GM13977 (cell line): ENCODE results near the gene FBXO21.

ENCODE experiments used
- DNase-seq: peaks from one replicate; pipeline ENCODE4 v3.0.0; 2012; ENCODE audit warnings: low spot score
- in situ Hi-C: fragments of 300-500 bp; cut with MboI; formaldehyde crosslinking; loops from one replicate; pipeline ENCODE4 v1.12.0; 2022; ENCODE audit warnings: low sequenced_read_pairs, low pct_unique_long_range_greater_than_20kb, mixed read lengths, inconsistent platforms; ENCODE audit not compliant: unreplicated experiment
- TF ChIP-seq, protein P1 (sequence below): IDR thresholded peaks from 2 replicates; pipeline ENCODE4 v1.5.1; 2012; ENCODE audit warnings: mild to moderate bottlenecking, control low read depth; ENCODE audit not compliant: insufficient read depth; ENCODE audit errors: extremely low read depth, missing control alignments

FBXO21 gene

DNA sequence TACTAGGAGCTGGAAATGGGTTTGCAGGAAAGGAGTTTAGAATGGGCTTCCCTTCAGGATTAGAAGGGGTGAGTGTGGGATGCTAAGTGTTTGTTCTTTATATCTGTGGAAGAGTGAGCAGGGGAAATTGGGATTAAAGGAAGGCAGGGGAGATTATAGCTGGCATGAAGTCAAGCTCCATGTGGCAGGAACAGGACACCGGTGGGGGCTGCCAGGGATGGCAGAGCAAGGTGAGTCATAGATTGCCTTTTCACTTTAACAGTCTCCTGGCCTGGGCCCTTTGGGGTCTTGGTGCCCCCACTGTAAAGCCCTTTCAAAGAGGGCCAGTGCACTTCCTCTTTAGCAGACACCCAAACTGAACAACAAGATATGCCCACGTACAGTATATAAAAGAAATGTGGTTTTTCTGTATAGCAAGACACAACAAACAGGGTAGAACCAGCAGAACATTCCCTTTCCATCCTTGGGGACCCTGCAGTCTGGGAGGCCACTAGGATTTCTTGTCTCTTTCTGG lies 23.1 kb upstream of the FBXO21 start:
- in situ Hi-C loops = no loop called here
- no peak for DNase-seq
- TF ChIP-seq, protein P1, sequence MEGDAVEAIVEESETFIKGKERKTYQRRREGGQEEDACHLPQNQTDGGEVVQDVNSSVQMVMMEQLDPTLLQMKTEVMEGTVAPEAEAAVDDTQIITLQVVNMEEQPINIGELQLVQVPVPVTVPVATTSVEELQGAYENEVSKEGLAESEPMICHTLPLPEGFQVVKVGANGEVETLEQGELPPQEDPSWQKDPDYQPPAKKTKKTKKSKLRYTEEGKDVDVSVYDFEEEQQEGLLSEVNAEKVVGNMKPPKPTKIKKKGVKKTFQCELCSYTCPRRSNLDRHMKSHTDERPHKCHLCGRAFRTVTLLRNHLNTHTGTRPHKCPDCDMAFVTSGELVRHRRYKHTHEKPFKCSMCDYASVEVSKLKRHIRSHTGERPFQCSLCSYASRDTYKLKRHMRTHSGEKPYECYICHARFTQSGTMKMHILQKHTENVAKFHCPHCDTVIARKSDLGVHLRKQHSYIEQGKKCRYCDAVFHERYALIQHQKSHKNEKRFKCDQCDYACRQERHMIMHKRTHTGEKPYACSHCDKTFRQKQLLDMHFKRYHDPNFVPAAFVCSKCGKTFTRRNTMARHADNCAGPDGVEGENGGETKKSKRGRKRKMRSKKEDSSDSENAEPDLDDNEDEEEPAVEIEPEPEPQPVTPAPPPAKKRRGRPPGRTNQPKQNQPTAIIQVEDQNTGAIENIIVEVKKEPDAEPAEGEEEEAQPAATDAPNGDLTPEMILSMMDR = no peak

DNA sequence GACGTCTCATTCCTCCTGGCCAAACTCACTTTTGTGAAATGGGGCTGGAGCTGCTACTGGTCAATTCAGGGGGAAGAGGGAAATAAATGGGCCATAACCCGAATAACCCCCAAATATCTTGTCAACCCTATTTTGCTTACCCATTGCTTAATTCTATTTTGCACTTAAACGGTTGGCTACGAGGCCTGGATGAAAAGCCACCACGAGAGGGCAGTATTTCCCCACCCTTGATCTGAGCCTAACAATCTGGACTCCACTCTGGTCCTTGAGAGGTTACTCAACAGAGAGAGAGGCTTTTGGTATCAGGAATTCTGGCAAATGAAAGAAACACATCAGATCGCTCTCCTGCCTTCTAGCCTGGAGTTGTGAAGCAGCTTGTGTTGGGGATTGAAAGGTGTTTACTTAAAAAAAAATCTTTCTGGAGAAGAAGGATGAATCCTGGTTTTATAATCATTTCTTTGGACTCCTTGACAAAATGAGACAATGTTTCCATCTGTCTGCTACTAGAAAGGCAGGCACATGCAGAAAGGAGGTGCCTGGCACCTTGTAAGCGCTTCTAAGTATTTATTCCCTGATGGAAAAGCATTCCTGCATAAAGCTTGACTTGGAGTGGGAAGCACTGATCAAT lies 22.4 kb upstream of the FBXO21 start:
- in situ Hi-C loops = no loop called here
- DNase-seq = peak; percentile 80

DNA sequence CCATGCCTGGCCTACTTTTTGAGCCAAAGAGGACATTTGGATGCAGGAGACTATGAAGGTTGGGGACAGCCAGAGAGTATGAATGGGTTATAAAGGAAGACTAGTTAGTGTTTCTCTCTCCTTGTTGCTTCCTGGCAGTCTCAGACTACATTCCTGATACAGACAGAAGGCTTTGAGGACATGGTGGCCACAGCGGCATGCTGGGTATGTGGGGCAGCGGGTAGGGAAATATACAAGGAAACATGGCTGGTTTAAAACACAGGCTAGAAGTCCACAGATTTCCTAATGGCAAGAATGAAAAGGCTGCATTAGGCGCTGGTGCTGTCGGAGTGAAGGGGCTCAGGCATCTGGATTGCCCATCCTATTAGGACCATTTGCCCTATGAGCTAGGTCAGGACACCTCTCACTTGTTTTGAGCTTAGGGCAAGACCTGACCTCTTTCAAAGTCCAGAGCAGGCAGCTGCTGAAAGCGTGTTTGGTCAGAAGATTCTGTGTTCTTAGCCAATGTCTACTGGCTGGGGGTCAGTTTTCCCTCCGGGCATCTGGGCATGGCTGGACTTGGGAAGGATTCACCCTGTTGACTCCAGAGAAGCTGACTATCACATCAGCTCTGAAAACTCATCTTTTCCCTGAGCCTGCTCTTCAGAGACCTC lies 20.1 kb upstream of the FBXO21 start:
- no peak for DNase-seq
- TF ChIP-seq, protein P1 = no peak
- in situ Hi-C loops = no loop called here

More for the DNA sequence above, 22.4 kb upstream of the FBXO21 start:
- TF ChIP-seq, protein P1 = peak; percentile 86

DNA sequence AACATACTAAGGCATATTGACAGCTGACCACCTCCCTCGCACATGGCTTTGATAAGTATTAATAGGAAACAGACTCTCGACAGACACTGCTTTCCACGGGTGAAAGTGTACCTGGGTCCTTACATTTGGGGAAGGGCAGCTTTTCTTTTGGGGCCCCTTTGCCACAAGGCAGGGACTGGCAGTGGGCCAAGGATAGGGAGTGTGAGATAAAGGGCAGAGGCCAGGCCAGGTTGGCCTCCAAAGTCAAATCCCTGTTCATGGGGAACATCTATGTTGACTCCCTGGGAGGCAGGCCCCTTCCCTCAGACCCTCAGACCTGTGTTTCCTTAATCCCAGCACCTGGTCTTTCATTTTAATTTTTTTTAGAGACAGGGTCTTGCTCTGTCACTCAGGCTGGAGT lies 19.4 kb upstream of the FBXO21 start:
- in situ Hi-C loops = no loop called here
- TF ChIP-seq, protein P1 = no peak
- DNase-seq = no peak

DNA sequence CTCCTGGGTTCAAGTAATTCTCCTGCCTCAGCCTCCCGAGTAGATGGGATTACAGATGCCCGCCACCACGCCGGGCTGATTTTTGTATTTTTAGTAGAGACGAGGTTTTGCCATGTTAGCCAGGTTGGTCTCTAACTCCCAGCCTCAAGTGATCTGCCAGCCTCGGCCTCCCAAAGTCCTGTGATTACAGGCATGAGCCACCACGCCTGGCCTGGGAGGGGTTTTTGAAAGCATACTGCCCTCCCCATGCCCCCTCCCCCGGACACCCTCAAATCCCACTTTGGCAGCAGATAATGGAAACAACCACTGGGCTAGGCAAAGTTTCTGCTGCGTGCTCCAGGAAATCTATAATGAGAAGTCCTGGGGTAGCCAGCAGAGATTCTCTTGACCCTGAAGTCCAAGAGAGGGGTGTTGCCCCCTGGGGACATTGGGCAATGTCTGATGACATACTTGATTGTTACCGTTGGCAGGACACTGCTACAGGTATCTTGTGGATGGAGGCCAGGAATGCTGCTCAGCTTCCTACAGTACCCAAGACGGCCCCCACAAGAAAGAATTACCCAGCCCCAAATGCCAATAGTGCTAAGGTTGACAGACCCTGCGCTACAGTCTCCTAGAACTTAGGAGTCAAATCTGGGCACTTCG lies 18.7 kb upstream of the FBXO21 start:
- TF ChIP-seq, protein P1 = no peak
- in situ Hi-C loops = no loop called here
- no peak for DNase-seq

DNA sequence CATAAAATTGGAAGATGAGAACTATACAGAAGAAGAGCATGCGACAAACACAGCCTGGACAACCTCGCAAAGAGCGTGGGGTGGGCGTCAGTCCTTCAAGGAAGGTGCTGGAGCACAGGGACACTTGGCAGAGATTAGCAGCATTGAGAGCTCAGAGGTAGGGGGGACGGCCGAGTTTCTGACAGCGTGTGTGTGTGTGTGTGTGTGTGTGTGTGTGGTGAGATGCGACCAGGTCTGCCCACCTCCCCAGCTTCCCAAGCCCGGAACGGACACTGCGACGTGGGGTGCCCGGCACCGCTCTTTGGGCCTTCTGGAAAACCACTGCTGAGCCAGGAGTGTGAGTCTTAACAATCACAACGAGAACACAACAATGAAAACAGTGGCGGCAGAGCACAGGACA lies 17.9 kb upstream of the FBXO21 start:
- in situ Hi-C loops = no loop called here
- TF ChIP-seq, protein P1 = no peak
- no peak for DNase-seq
